ENCODE measurements around the gene RHBDD1. TPM values are rescaled to one million over a fixed set of nuclear protein-coding genes. Genes with fewer than 3 reads are reported as not detected.

The RHBDD1 gene
- polyA plus RNA-seq, 3 donors, result 29.4 to 30.9 (median 30.9) TPM

- DNase-seq (ENCODE audit: low read depth in 3 of 3, low spot score in 2 of 3), result no peak
Observed at GRCh38 chr2:226909836-226910235, 74.0 kb downstream of the RHBDD1 start.

- DNase-seq (ENCODE audit: low read depth in 3 of 3, low spot score in 2 of 3), result no peak
Observed at GRCh38 chr2:226910384-226910783, 74.5 kb downstream of the RHBDD1 start.

GRCh38 chr2:226911932-226912331 lies 76.1 kb downstream of the RHBDD1 start:
- no peak for DNase-seq (ENCODE audit: low read depth in 3 of 3, low spot score in 2 of 3)

DNA sequence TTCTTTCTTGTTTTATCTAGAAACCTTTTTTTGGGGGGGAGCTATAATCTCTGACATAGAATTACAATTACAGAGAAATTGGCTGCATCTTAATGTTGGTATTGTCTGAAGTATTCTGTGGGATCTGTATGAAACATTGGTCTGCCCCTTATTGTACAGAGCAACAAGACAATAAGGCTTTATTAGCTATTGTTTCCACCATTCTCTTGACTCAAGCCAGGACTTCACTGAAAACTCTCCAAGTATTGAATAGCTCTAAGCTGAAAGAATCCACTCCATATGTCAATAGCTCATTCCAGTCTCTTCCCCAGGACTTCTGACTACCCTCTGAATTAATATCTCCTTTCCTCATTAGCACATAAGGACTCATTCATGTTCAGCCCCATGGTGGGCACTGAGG lies 77.8 kb downstream of the RHBDD1 start:
- DNase-seq (ENCODE audit: low read depth in 3 of 3, low spot score in 2 of 3), result no peak

DNA sequence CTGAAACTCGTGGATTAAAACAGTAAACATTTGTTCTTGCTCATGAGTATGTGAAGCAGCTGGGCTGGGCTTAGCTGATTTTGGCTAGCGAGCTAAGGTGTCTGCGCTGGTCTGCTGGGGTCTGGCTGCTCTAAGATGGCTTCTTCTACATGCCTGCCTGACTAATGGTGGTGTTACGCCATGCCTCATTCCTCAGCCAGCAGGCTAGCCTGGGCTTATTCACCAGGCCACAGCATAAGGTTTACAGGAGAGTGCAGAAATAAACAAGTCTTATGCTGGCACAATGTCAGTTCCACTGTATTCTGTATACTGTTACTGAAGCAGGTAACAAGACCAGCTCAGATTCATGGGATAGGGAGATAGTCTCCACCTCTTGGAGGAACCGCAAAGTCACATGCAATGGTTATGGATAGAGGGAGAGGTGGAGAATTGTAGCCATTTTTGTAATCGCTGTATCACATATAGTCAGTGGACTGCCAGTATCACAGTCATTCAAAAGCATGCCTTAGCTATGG lies 80.0 kb downstream of the RHBDD1 start:
- DNase-seq (ENCODE audit: low read depth in 3 of 3, low spot score in 2 of 3), result no peak

GRCh38 chr2:226916669-226917068 lies 80.8 kb downstream of the RHBDD1 start:
- no peak for DNase-seq (ENCODE audit: low read depth in 3 of 3, low spot score in 2 of 3)

DNA sequence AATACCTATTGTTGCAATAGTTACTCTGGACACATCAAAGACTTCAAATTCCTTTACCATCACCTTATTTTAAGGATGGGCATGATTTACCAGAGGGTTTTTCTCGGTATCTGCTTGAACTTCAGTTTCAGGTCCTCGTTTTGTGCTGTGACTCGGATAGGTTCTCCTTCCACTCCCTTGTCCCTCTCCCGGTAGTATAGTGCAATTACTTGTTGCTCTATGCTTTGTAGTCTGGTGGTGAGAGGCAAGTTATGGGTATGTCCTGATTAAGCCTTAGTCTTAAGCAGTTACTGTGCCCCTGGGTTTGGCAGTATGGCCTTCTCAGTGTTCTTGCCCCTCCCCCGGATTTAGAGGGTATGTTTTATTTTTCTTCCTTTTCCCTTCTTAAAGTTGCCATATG lies 96.6 kb downstream of the RHBDD1 start:
- DNase-seq (ENCODE audit: low read depth in 3 of 3, low spot score in 2 of 3), result no peak

DNA sequence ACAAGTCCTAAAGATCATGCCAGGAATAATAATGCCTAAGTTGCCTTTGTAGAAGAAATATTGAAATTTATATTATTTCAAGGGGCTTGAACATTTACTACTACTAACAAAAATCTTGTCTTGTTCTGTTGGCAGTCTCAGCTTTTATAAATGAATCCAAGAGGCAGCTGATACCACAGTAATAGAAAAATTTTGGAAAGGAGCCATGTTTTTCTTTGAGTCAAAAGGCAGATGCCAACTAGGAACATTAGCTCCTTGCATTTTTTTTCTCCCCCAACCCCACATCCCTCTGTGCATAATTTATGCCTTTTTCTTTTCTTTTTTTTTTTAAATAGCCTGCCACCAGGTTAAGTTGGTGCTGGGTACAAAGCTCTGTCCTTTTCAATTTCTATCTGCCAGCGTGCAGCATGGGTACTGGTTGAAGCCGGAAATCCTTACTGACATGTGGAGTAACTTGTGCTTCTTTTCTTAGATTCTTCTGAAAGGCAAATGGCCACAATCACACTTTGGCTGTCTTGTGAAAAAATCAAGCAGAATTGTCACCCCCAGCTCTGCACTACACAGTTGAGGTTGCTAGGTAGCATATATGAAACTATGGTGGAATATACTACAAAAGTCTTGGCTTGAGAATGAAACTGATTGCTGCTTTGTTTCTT lies 98.8 kb downstream of the RHBDD1 start:
- no peak for DNase-seq (ENCODE audit: low read depth in 3 of 3, low spot score in 2 of 3)

GRCh38 chr2:226943862-226944620 lies 108.2 kb downstream of the RHBDD1 start:
- no peak for DNase-seq (ENCODE audit: low read depth in 3 of 3, low spot score in 2 of 3)

- DNase-seq (ENCODE audit: low read depth in 3 of 3, low spot score in 2 of 3), result no peak
Observed at GRCh38 chr2:226953206-226953605, 117.4 kb downstream of the RHBDD1 start.

DNA sequence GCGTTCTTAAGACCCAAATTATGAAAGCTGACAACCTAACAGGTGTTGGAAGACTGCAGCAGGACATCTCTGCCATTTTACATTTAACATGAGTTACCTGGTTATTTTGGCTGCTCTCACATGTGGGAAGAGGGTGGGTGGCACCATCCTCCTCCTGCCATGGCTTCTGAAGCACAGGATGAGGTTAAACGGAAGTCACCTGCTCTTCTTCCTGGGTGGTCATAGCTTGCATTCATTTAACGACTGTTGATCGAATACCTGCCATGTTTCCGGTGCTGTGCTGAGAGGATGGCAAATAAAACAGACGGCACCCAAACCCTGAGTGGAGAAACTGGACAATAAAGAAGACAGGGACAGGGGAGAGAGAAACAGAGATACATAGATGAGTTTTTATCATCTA lies 118.0 kb downstream of the RHBDD1 start:
- no peak for DNase-seq (ENCODE audit: low read depth in 3 of 3, low spot score in 2 of 3)

- no peak for DNase-seq (ENCODE audit: low read depth in 3 of 3, low spot score in 2 of 3)
Observed at GRCh38 chr2:226956659-226957058, 120.8 kb downstream of the RHBDD1 start.

GRCh38 chr2:226959418-226959817 lies 123.6 kb downstream of the RHBDD1 start:
- DNase-seq (ENCODE audit: low read depth in 3 of 3, low spot score in 2 of 3), result no peak

GRCh38 chr2:226962176-226962773 lies 126.4 kb downstream of the RHBDD1 start:
- DNase-seq (ENCODE audit: low read depth in 3 of 3, low spot score in 2 of 3), result no peak

DNA sequence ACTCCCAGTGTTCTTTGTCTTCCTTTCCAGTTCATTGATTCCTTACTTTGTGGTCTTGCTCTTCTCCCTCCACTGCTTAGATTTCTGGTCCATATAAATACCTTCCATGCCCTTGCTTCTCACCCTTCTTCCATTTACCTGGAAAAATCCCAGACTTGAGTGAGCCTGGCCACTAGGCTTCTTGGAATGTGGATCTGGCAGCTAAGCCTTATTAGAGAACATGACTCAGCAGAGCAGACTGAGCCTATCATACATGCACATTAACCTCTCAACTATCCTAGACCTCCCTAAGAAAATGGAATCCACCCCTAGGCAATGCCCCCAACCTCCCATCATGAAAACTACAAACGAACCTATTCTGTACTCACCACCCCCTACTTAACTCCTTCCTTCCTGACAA lies 127.7 kb downstream of the RHBDD1 start:
- DNase-seq (ENCODE audit: low read depth in 3 of 3, low spot score in 2 of 3), result no peak

- DNase-seq (ENCODE audit: low read depth in 3 of 3, low spot score in 2 of 3), result no peak
Observed at GRCh38 chr2:226965376-226965775, 129.5 kb downstream of the RHBDD1 start.

- no peak for DNase-seq (ENCODE audit: low read depth in 3 of 3, low spot score in 2 of 3)
Observed at GRCh38 chr2:226969417-226970080, 133.7 kb downstream of the RHBDD1 start.

- DNase-seq (ENCODE audit: low read depth in 3 of 3, low spot score in 2 of 3), result no peak
Observed at GRCh38 chr2:226970362-226970761, 134.5 kb downstream of the RHBDD1 start.

DNA sequence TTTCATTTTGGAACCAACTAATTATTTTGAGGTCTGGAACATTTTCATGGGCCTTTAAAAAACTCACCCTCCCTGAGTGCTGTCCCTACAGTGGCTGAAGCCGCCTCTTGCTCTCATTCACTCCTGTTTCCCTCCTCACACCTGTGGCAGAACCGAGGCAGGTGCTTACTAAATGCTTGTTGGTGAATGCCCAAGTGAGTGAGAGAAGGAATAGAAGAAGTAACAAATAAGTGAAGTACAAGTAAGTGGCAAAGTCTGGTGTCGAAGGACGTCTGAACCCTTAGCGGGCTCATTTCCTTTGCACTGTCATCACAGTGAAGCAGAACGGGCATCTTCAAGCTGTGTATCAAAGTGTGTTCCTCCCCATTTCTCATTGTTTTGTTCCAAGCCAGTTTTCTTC lies 135.2 kb downstream of the RHBDD1 start:
- no peak for DNase-seq (ENCODE audit: low read depth in 3 of 3, low spot score in 2 of 3)

DNA sequence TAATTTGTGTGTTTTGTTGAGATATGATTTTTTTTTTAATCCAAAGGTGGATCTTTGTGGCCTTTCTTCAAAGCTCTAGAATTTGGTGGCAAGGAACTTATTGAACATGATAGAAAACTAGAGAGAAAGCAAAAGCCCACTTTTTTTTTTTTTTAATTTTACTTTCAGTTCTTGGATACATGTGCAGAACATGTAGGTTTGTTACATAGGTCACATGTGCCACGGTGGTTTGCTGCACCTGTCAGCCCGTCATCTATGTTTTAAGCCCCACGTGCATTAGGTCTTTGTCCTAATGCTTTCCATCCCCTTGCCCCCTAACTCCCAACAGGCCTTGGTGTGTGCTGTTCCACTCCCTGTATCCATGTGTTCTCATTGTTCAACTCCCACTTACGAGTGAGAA lies 135.9 kb downstream of the RHBDD1 start:
- no peak for DNase-seq (ENCODE audit: low read depth in 3 of 3, low spot score in 2 of 3)

GRCh38 chr2:226973816-226974215 lies 138.0 kb downstream of the RHBDD1 start:
- no peak for DNase-seq (ENCODE audit: low read depth in 3 of 3, low spot score in 2 of 3)

Measured in right renal cortex interstitium (tissue), 3 donors.